HG03565 (cell line): ENCODE results near the gene WDR20.

ENCODE experiments used
- ATAC-seq: cut with Tn5 transposase; IDR thresholded peaks from one replicate; pipeline ENCODE4 v1.9.1; 2021; ENCODE audit warnings: mild to moderate bottlenecking, moderate library complexity; ENCODE audit not compliant: unreplicated experiment

The WDR20 gene

GRCh38 chr14:102215071-102215470 lies 75.4 kb downstream of the WDR20 start:
- no peak for ATAC-seq

GRCh38 chr14:102215576-102216250 lies 76.0 kb downstream of the WDR20 start:
- no peak for ATAC-seq

GRCh38 chr14:102217399-102217798 lies 77.7 kb downstream of the WDR20 start:
- ATAC-seq, result no peak

- no peak for ATAC-seq
These were observed 78.3 kb downstream of the WDR20 start for GRCh38 chr14:102217987-102218421.

- no peak for ATAC-seq
These were observed 79.0 kb downstream of the WDR20 start for GRCh38 chr14:102218688-102219087.

- no peak for ATAC-seq
These were observed 79.6 kb downstream of the WDR20 start for GRCh38 chr14:102219316-102219715.

GRCh38 chr14:102220031-102220430 lies 80.3 kb downstream of the WDR20 start:
- ATAC-seq, result peak; percentile 76

GRCh38 chr14:102221026-102221425 lies 81.3 kb downstream of the WDR20 start:
- ATAC-seq, result no peak

GRCh38 chr14:102222009-102222575 lies 82.4 kb downstream of the WDR20 start:
- ATAC-seq, result no peak

- no peak for ATAC-seq
These were observed 83.1 kb downstream of the WDR20 start for GRCh38 chr14:102222751-102223150.

- no peak for ATAC-seq
These were observed 84.0 kb downstream of the WDR20 start for GRCh38 chr14:102223682-102224081.

- no peak for ATAC-seq
These were observed 85.7 kb downstream of the WDR20 start for GRCh38 chr14:102225386-102225785.

- no peak for ATAC-seq
These were observed 86.2 kb downstream of the WDR20 start for GRCh38 chr14:102225936-102226335.

- ATAC-seq, result no peak
These were observed 86.8 kb downstream of the WDR20 start for GRCh38 chr14:102226356-102227125.

GRCh38 chr14:102227184-102227964 lies 87.7 kb downstream of the WDR20 start:
- ATAC-seq, result no peak

GRCh38 chr14:102229071-102229738 lies 89.5 kb downstream of the WDR20 start:
- ATAC-seq, result no peak

GRCh38 chr14:102229739-102230092 lies 90.0 kb downstream of the WDR20 start:
- no peak for ATAC-seq

- ATAC-seq, result no peak
These were observed 90.9 kb downstream of the WDR20 start for GRCh38 chr14:102230481-102231210.

GRCh38 chr14:102231476-102232347 lies 92.0 kb downstream of the WDR20 start:
- no peak for ATAC-seq
